Right lobe of liver (tissue), 4 donors: ENCODE measurements around the gene CPPED1.
A peak's percentile ranks its signal among the peaks of the same experiment; 100 is the strongest.

Source experiments
- CTCF ChIP-seq, 4 donors: fragments of 200-600 bp in 3 of 4; fragments of 450-650 bp in 1 of 4; IDR thresholded peaks; one replicate each; pipeline versions ENCODE4 v1.5.1 to v1.8.0; 2016 to 2022; ENCODE audit warnings: antibody characterized with exemption in 4 of 4, mild to moderate bottlenecking in 2 of 4
- POLR2A ChIP-seq: fragments of 450-650 bp; IDR thresholded peaks from one replicate; pipeline ENCODE4 v1.6.1; 2017; ENCODE audit warnings: antibody characterized with exemption, mild to moderate bottlenecking
- donor health status: DM: no; HTN: no; CAD: no.
- donor health status: DM: no; HTN: no; CAD: no.
- donor health status: DM: no; HTN: yes; CAD: no.

- TF ChIP-seq POLR2A: no peak
- peak in 1 of 4 donors; percentile 9 for TF ChIP-seq CTCF (IDR thresholded peaks at IDR 0.05)
Observed at GRCh38 chr16:12620150-12620549, 183.5 kb downstream of the CPPED1 start.
